OCI-LY3 (cell line): Measurements from ENCODE around the gene HHIP.

Source experiments
- H2AFZ ChIP-seq: fragments of 200-600, 300-600 bp; shearing (Covaris generic); 2 replicates; pipeline ENCODE4 v1.6.0; 2014; ENCODE audit warnings: antibody characterized with exemption, low read depth, low read length
- H3K27ac ChIP-seq: fragments of 200-600, 300-600 bp; sonication (generic); 2 replicates; pipeline ENCODE4 v1.5.1; 2014; ENCODE audit warnings: mild to moderate bottlenecking, low read length, moderate library complexity, mixed read lengths
- H3K27me3 ChIP-seq: fragments of 200-600, 300-600 bp; sonication (generic); 2 replicates; pipeline ENCODE4 v1.6.1; 2014; ENCODE audit warnings: low read depth, low read length, mixed read lengths
- H3K36me3 ChIP-seq: fragments of 200-600, 300-600 bp; sonication (generic); replicated peaks from 2 replicates; pipeline ENCODE3; 2014; ENCODE audit warnings: low read depth, low read length, mixed read lengths
- H3K4me1 ChIP-seq: fragments of 300-600, 200-600 bp; sonication (generic); 2 replicates; pipeline ENCODE4 v1.6.1; 2014; ENCODE audit warnings: low read length, mixed read lengths
- H3K4me2 ChIP-seq: fragments of 200-600, 300-600 bp; sonication (generic); 2 replicates; pipeline ENCODE4 v1.6.1; 2014; ENCODE audit warnings: low read length, mixed read lengths
- H3K4me3 ChIP-seq: fragments of 300-600, 200-600 bp; sonication (generic); 2 replicates; pipeline ENCODE4 v1.5.1; 2014; ENCODE audit warnings: antibody characterized with exemption, mild to moderate bottlenecking, low read length, moderate library complexity
- H3K79me2 ChIP-seq: fragments of 300-600, 200-600 bp; shearing (Covaris generic); 2 replicates; pipeline ENCODE4 v1.6.1; 2014; ENCODE audit warnings: mild to moderate bottlenecking, low read length, mixed read lengths
- H3K9ac ChIP-seq: fragments of 300-600, 200-600 bp; shearing (Covaris generic); 2 replicates; pipeline ENCODE4 v1.6.0; 2014; ENCODE audit warnings: mild to moderate bottlenecking, low read length, moderate library complexity
- H3K9me3 ChIP-seq: fragments of 200-600, 300-600 bp; shearing (Covaris generic); 2 replicates; pipeline ENCODE4 v1.6.1; 2014; ENCODE audit warnings: low read length, mixed read lengths; ENCODE audit not compliant: insufficient read depth
- H4K20me1 ChIP-seq: fragments of 200-600, 300-600 bp; sonication (generic); 2 replicates; pipeline ENCODE4 v1.6.1; 2016; ENCODE audit warnings: low read length, mixed read lengths; ENCODE audit not compliant: insufficient read depth
- CTCF ChIP-seq: fragments of 200-600, 300-600 bp; sonication (generic); IDR thresholded peaks from 2 replicates; pipeline ENCODE4 v1.5.1; 2014; ENCODE audit warnings: antibody characterized with exemption, low read length, low read depth
- EZH2phosphoT487 ChIP-seq: fragments of 200-600 bp; shearing (Covaris generic); IDR thresholded peaks from 2 replicates; pipeline ENCODE4 v1.6.1; 2018; ENCODE audit warnings: antibody characterized with exemption, mixed run types, low read depth

Gene HHIP

GRCh38 chr4:144695721-144696120 lies 49.8 kb downstream of the HHIP start:
- Histone ChIP-seq H3K36me3 (no peaks in the 10 kb centered on the region), H3K79me2 (no peaks in the 10 kb centered on the region)
- no peak for TF ChIP-seq EZH2phosphoT487
- TF ChIP-seq CTCF: no peak

GRCh38 chr4:144696376-144696775 lies 50.4 kb downstream of the HHIP start:
- no peak overlapping the region for H2AFZ ChIP-seq
- H3K9ac ChIP-seq: no peak overlapping the region
- H3K79me2 ChIP-seq: no peaks in the 10 kb centered on the region
- H3K27me3 ChIP-seq: no peaks in the 10 kb centered on the region
- no peak overlapping the region for H3K4me2 ChIP-seq
- no peaks in the 10 kb centered on the region for H3K9me3 ChIP-seq
- H3K36me3 ChIP-seq: no peaks in the 10 kb centered on the region
- H3K4me3 ChIP-seq: no peak overlapping the region
- no peaks in the 10 kb centered on the region for H4K20me1 ChIP-seq
- TF ChIP-seq CTCF (no peak), EZH2phosphoT487 (no peak)
- peaks cover 4% of the 10 kb centered on the region; the same call in 1 of the 2 replicates for H3K4me1 ChIP-seq
- H3K27ac ChIP-seq: no peak overlapping the region

More at GRCh38 chr4:144695721-144696120, 49.8 kb downstream of the HHIP start:
- Histone ChIP-seq H3K4me3 (no peak overlapping the region), H3K9me3 (no peaks in the 10 kb centered on the region), H3K9ac (no peak overlapping the region), H4K20me1 (no peaks in the 10 kb centered on the region), H3K27ac (no peak overlapping the region), H2AFZ (no peak overlapping the region), H3K4me1 (peaks cover 2% of the 10 kb centered on the region; the same call in 1 of the 2 replicates), H3K27me3 (no peaks in the 10 kb centered on the region), H3K4me2 (no peak overlapping the region)

- no peaks in the 10 kb centered on the region for H3K27me3 ChIP-seq
- H3K4me2 ChIP-seq: no peak overlapping the region
- H3K4me1 ChIP-seq: peaks cover 4% of the 10 kb centered on the region; the same call in 1 of the 2 replicates
- H3K27ac ChIP-seq: no peak overlapping the region
- no peaks in the 10 kb centered on the region for H3K36me3 ChIP-seq
- no peak overlapping the region for H3K9ac ChIP-seq
- no peak overlapping the region for H2AFZ ChIP-seq
- TF ChIP-seq EZH2phosphoT487: no peak
- no peak for TF ChIP-seq CTCF
- H3K4me3 ChIP-seq: no peak overlapping the region
- H3K9me3 ChIP-seq: no peaks in the 10 kb centered on the region
- no peaks in the 10 kb centered on the region for H3K79me2 ChIP-seq
- no peaks in the 10 kb centered on the region for H4K20me1 ChIP-seq
Observed at GRCh38 chr4:144699565-144699964, 53.6 kb downstream of the HHIP start.

GRCh38 chr4:144701683-144702233 lies 55.8 kb downstream of the HHIP start:
- Histone ChIP-seq H3K79me2 (no peaks in the 10 kb centered on the region), H4K20me1 (no peaks in the 10 kb centered on the region), H3K36me3 (no peaks in the 10 kb centered on the region), H3K9ac (no peak overlapping the region), H3K27ac (no peak overlapping the region), H3K27me3 (no peaks in the 10 kb centered on the region), H3K9me3 (no peaks in the 10 kb centered on the region), H3K4me3 (no peak overlapping the region), H2AFZ (no peak overlapping the region), H3K4me2 (no peak overlapping the region), H3K4me1 (peaks cover 4% of the 10 kb centered on the region; the same call in 1 of the 2 replicates)
- TF ChIP-seq CTCF (no peak), EZH2phosphoT487 (no peak)
